Kidney (tissue), 14 donors: Measurements from ENCODE around the gene PXDN. TPM values are rescaled to one million over a fixed set of nuclear protein-coding genes. Genes with fewer than 3 reads are reported as not detected.

Experiments
- DNase-seq, 5 donors: peaks; one replicate each; pipeline ENCODE4 v3.0.0-alpha.2; 2013 to 2020
- FAIRE-seq: peaks from 2 replicates; lab custom pipeline; 2012; peaks lifted over from hg19 to GRCh38; lab: Jason Lieb, UNC
- H3K27ac ChIP-seq, 2 donors: one replicate each; pipeline ENCODE4 v1.7.0; 2013; ENCODE audit warnings: low read depth in 2 of 2, low read length in 2 of 2, inconsistent platforms in 1 of 2
- H3K27me3 ChIP-seq: one replicate; pipeline ENCODE4 v1.7.1; 2013; ENCODE audit warnings: low read length, inconsistent platforms; ENCODE audit not compliant: control insufficient read depth, insufficient read depth
- H3K36me3 ChIP-seq, 3 donors: one replicate each; pipeline versions ENCODE4 v1.7.0 to v1.7.1; 2013; ENCODE audit warnings: low read length in 3 of 3, control low read depth in 1 of 3, inconsistent platforms in 1 of 3; ENCODE audit not compliant: insufficient read depth in 3 of 3, control insufficient read depth in 2 of 3
- H3K4me1 ChIP-seq, 3 donors: one replicate each; pipeline versions ENCODE4 v1.7.0 to v1.7.1; 2013; ENCODE audit warnings: low read length in 3 of 3, inconsistent platforms in 1 of 3, low read depth in 1 of 3; ENCODE audit not compliant: control insufficient read depth in 2 of 3, insufficient read depth in 2 of 3
- H3K4me3 ChIP-seq, 3 donors: one replicate each; pipeline versions ENCODE4 v1.7.0 to v1.8.1; 2013; ENCODE audit warnings: low read length in 3 of 3, control low read depth in 1 of 3, inconsistent platforms in 1 of 3
- H3K9ac ChIP-seq, 3 donors: one replicate each; pipeline versions ENCODE4 v1.7.0 to v1.7.1; 2013; ENCODE audit warnings: low read length in 3 of 3, control low read depth in 1 of 3, inconsistent platforms in 1 of 3
- H3K9me3 ChIP-seq, 3 donors: one replicate each; pipeline versions ENCODE4 v1.7.0 to v1.7.1; 2013; ENCODE audit warnings: low read length in 3 of 3, control low read depth in 1 of 3, inconsistent platforms in 1 of 3; ENCODE audit not compliant: control insufficient read depth in 2 of 3, insufficient read depth in 1 of 3
- intact Hi-C: fragments of 100-400 bp; cut with DNase I; formaldehyde crosslinking; loops from one replicate; pipeline ENCODE4 v1.11.1; 2022
- polyA plus RNA-seq: library from polyadenylated mRNA; stranded (reverse); fragments of 350-450 nt; fragmentation: Illumina TruSeq; extraction: RNeasy Lipid Tissue Mini Kit (QIAGEN cat#74804); gene quantifications from one replicate; pipeline ENCODE4 v1.2.3, GENCODE V29; 2014; ENCODE audit warnings: low read depth, low replicate concordance; ENCODE audit not compliant: insufficient read depth
- total RNA-seq: library from RNA; stranded (reverse); fragmentation: NEBNext Ultra II Directional; extraction: Animal tissue kit (Norgen Biotek cat#: 25700); gene quantifications from one replicate; pipeline ENCODE4 v1.2.1, GENCODE V29; 2021
- TF ChIP-seq, protein P1 (sequence below): IDR thresholded peaks from 3 replicates; pipeline ENCODE4 v1.5.1; 2012; ENCODE audit warnings: mild to moderate bottlenecking, moderate library complexity, borderline replicate concordance; ENCODE audit not compliant: insufficient read depth; ENCODE audit errors: extremely low read depth
- donor health status: control.
- donor health status: control.
- donor health status: control.
- donor health status: control.
- donor health status: control.
- donor health status: DM: yes; HTN: yes; CAD: no.
- donor health status: Normal renal cell carcinoma (clear cell type).

The PXDN gene
- total and polyA plus RNA-seq, 2 donors from 2014 or later = 4.7 to 42.3 TPM

DNA sequence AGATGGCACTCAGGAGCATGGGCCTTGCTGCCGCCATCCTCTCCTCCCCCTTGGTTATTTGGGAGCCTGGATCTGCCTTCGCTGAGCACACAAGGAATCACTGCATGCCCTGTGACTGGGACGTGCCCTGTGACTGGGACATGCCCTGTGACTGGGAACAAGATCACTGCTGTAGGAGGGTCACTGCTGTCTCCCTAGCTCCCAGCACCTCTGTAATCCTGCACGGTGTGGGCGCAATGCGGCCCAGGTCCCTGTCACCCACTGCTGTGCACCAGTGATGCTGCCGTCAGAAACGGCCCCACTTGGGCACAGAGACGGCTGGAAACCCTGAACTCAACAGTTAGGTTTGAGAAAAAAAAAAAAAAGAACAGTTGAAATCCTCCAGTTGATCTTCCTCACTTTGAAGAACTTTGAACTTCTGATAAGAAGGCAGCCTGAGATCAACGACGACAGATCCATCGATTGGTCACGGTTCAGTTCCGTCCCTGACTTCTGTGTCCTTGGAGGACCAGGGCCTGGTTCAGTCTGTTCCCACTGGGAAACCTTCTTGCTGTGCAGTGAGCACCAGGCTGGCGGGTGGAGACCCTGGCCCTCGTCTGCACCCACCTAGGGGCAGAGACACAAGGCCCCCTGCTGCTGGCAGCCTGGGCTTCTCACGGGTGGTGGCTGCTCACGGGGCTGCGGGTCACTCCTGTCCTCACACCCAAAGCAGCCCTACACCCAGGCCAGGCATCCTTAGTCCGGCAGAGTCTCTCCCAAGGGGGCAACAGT is 125.9 kb downstream of the PXDN start:
- H3K4me3 ChIP-seq = no peak overlapping the region
- H3K27ac ChIP-seq = no peak overlapping the region
- no peaks in the 10 kb centered on the region for H3K27me3 ChIP-seq
- FAIRE-seq (no peak), DNase-seq (peak in 2 of 5 donors; percentile 38 to 45)
- H3K9ac ChIP-seq = no peak overlapping the region
- intact Hi-C loops = no loop called here
- no peaks in the 10 kb centered on the region for H3K36me3 ChIP-seq
- H3K9me3 ChIP-seq = no peaks in the 10 kb centered on the region
- no peaks in the 10 kb centered on the region for H3K4me1 ChIP-seq
- TF ChIP-seq, protein P1, sequence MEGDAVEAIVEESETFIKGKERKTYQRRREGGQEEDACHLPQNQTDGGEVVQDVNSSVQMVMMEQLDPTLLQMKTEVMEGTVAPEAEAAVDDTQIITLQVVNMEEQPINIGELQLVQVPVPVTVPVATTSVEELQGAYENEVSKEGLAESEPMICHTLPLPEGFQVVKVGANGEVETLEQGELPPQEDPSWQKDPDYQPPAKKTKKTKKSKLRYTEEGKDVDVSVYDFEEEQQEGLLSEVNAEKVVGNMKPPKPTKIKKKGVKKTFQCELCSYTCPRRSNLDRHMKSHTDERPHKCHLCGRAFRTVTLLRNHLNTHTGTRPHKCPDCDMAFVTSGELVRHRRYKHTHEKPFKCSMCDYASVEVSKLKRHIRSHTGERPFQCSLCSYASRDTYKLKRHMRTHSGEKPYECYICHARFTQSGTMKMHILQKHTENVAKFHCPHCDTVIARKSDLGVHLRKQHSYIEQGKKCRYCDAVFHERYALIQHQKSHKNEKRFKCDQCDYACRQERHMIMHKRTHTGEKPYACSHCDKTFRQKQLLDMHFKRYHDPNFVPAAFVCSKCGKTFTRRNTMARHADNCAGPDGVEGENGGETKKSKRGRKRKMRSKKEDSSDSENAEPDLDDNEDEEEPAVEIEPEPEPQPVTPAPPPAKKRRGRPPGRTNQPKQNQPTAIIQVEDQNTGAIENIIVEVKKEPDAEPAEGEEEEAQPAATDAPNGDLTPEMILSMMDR = no peak

DNA sequence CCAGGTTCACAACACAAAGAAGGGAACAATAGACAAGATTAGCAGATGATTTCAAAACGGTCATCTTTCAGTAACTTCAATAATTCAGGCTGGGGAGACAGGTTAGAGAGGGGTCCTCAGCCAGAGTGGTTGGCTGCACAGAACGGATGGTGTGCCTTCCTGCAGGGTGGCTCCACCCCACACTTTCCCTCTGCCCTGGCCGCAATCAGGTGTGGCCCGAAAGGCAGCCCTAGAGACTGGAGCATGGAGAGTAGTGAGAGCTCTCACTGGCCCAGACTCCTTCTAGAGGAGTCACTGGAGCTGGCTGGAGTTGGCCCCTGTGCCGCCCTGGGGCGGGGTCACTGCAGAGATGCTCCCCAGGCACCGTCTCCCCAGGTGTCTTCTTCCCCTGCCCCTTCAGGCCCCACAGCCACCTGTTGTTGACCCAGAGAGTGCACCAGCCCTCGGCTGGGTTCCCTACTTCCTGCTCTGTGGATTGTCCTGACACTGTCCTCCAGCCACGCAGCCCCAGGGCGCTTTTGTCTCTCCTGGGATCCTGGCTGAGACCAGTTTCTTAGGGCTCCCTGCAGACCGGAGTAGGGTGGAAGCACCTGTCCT is 126.8 kb downstream of the PXDN start:
- intact Hi-C loops = no loop called here
- Histone ChIP-seq H3K27ac (no peak overlapping the region), H3K4me3 (no peak overlapping the region), H3K27me3 (no peaks in the 10 kb centered on the region), H3K9ac (no peak overlapping the region), H3K36me3 (no peaks in the 10 kb centered on the region), H3K9me3 (no peaks in the 10 kb centered on the region), H3K4me1 (no peaks in the 10 kb centered on the region)
- TF ChIP-seq, protein P1 = no peak
- FAIRE-seq (no peak), DNase-seq (peak in 2 of 5 donors; percentile 38 to 69)

DNA sequence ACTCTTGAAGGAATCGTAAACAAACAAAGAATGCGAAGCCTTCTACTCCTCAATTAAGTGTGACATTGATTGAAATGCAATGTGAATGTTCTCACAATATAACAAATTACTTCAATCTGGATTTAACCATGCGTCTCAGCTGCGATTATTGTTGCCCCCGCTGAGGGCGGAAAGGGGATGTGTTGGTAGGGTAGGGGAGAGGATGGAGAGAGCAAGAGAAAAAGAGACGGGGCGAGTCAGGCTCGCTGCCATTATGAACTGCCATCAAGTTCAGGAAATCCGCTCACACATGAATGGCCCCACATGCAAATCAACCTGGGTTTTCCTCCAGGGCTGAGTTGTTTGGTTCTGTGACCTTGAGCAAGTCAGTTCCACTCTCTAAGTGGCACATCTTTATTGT is 129.8 kb downstream of the PXDN start:
- Histone ChIP-seq H3K27ac (no peak overlapping the region), H3K36me3 (no peaks in the 10 kb centered on the region), H3K4me1 (no peaks in the 10 kb centered on the region), H3K27me3 (no peaks in the 10 kb centered on the region), H3K4me3 (no peak overlapping the region), H3K9me3 (no peaks in the 10 kb centered on the region), H3K9ac (no peak overlapping the region)
- TF ChIP-seq, protein P1 = no peak
- DNase-seq (peak in 2 of 5 donors; percentile 13 to 23), FAIRE-seq (no peak)
- intact Hi-C loops = no loop called here
